NCI-H2227 (cell line): Measurements from ENCODE around the gene ALDH1B1.

Experiments
- DNase-seq: peaks from one replicate; lab custom pipeline; 2025; ENCODE audit not compliant: unreplicated experiment; lab: John Stamatoyannopoulos, UW

The ALDH1B1 gene

GRCh38 chr9:38437193-38437823, 44.8 kb downstream of the ALDH1B1 start:
- no peak for DNase-seq

- no peak for DNase-seq
These were observed 46.9 kb downstream of the ALDH1B1 start for GRCh38 chr9:38439291-38439915.

- DNase-seq: no peak
These were observed 47.4 kb downstream of the ALDH1B1 start for GRCh38 chr9:38439916-38440301.

GRCh38 chr9:38440516-38440915, 48.0 kb downstream of the ALDH1B1 start:
- no peak for DNase-seq

- DNase-seq: no peak
These were observed 49.0 kb downstream of the ALDH1B1 start for GRCh38 chr9:38441347-38442085.

GRCh38 chr9:38442473-38443096, 50.1 kb downstream of the ALDH1B1 start:
- no peak for DNase-seq

GRCh38 chr9:38443181-38443580, 50.7 kb downstream of the ALDH1B1 start:
- no peak for DNase-seq

- no peak for DNase-seq
These were observed 51.1 kb downstream of the ALDH1B1 start for GRCh38 chr9:38443597-38443996.

GRCh38 chr9:38445154-38446043, 52.9 kb downstream of the ALDH1B1 start:
- DNase-seq: no peak

- DNase-seq: no peak
These were observed 55.2 kb downstream of the ALDH1B1 start for GRCh38 chr9:38447703-38448102.
